SK-N-SH (cell line): ENCODE results near the gene MIS18A. TPM values are rescaled to one million over a fixed set of nuclear protein-coding genes. Genes with fewer than 3 reads are reported as not detected.

Source experiments
- CTCF ChIA-PET: fragments of 300-600, 350-600 bp; formaldehyde crosslinking; extraction: SDS; loops from one replicate; lab custom pipeline; 2021; lab: Yijun Ruan, JAX
- POLR2A ChIA-PET: fragments of 350-600 bp; sonication (Branson Sonifier 250); formaldehyde crosslinking; extraction: SDS; loops from one replicate; lab custom pipeline; 2020; ENCODE audit warnings: antibody characterized with exemption, inconsistent platforms; lab: Yijun Ruan, JAX
- DNase-seq: peaks from one replicate; pipeline ENCODE4 v3.0.0; 2012
- H2AFZ ChIP-seq: fragments of 200-600 bp; sonication (generic); 2 replicates; pipeline ENCODE4 v1.8.1; 2016; ENCODE audit warnings: antibody characterized with exemption, mild to moderate bottlenecking, low read depth
- H3F3A ChIP-seq: fragments of 200-600 bp; sonication (generic); replicated peaks from 2 replicates; pipeline ENCODE3; 2016; ENCODE audit warnings: antibody characterized with exemption, mild to moderate bottlenecking; ENCODE audit not compliant: insufficient read depth
- H3K27ac ChIP-seq, 2 experiments: fragments of 200-500 bp in 1 of 2; fragments of 200-600 bp in 1 of 2; sonication (Bioruptor generic) in 1 of 2; sonication (generic), shearing (Covaris generic) in 1 of 2; 2 replicates each; pipeline versions ENCODE4 v1.5.1 to v1.6.1; 2014 to 2016; ENCODE audit warnings: low read depth in 2 of 2, inconsistent platforms in 1 of 2, low read length in 1 of 2, mild to moderate bottlenecking in 1 of 2, mixed read lengths in 1 of 2
- H3K27me3 ChIP-seq: fragments of 200-600 bp; sonication (generic), shearing (Covaris generic); 2 replicates; pipeline ENCODE4 v1.6.1; 2016; ENCODE audit warnings: mixed run types; ENCODE audit not compliant: insufficient read depth
- H3K36me3 ChIP-seq, 2 experiments: fragments of 200-500 bp in 1 of 2; fragments of 200-600 bp in 1 of 2; sonication (Bioruptor generic) in 1 of 2; sonication (generic) in 1 of 2; replicated peaks in 1 of 2; 2 replicates each; pipeline versions ENCODE3 to v1.5.1; 2014 to 2016; ENCODE audit warnings: low read length in 1 of 2, mild to moderate bottlenecking in 1 of 2; ENCODE audit not compliant: insufficient read depth in 2 of 2, control insufficient read depth in 1 of 2
- H3K4me1 ChIP-seq, 2 experiments: fragments of 200-500 bp in 1 of 2; fragments of 200-600 bp in 1 of 2; sonication (Bioruptor generic) in 1 of 2; sonication (generic), shearing (Covaris generic) in 1 of 2; 2 replicates each; pipeline versions ENCODE4 v1.5.1 to v1.6.1; 2014 to 2016; ENCODE audit warnings: low read depth in 1 of 2, low read length in 1 of 2, mixed run types in 1 of 2; ENCODE audit not compliant: insufficient read depth in 2 of 2, control insufficient read depth in 1 of 2
- H3K4me2 ChIP-seq: fragments of 200-600 bp; sonication (generic), shearing (Covaris generic); 2 replicates; pipeline ENCODE4 v1.6.1; 2017; ENCODE audit warnings: mixed run types
- H3K4me3 ChIP-seq, 2 experiments: fragments of 200-500 bp in 1 of 2; fragments of 200-600 bp in 1 of 2; sonication (Bioruptor generic) in 1 of 2; sonication (generic), shearing (Covaris generic) in 1 of 2; 2 replicates each; pipeline versions ENCODE4 v1.5.1 to v1.8.1; 2014 to 2016; ENCODE audit warnings: low read depth in 2 of 2, inconsistent platforms in 1 of 2, low read length in 1 of 2, mild to moderate bottlenecking in 1 of 2, mixed read lengths in 1 of 2, moderate library complexity in 1 of 2
- H3K79me2 ChIP-seq: fragments of 200-600 bp; sonication (generic); 2 replicates; pipeline ENCODE4 v1.8.1; 2017; ENCODE audit warnings: mild to moderate bottlenecking; ENCODE audit not compliant: insufficient read depth
- H3K9ac ChIP-seq: fragments of 200-600 bp; sonication (generic); 2 replicates; pipeline ENCODE4 v1.6.1; 2017; ENCODE audit warnings: mixed run types
- H3K9me2 ChIP-seq: fragments of 200-600 bp; sonication (generic); 2 replicates; pipeline ENCODE4 v1.6.1; 2017; ENCODE audit warnings: mixed run types
- H3K9me3 ChIP-seq: fragments of 200-600 bp; sonication (generic); 2 replicates; pipeline ENCODE4 v1.6.1; 2017; ENCODE audit warnings: mixed run types, mild to moderate bottlenecking, moderate library complexity
- H4K20me1 ChIP-seq: fragments of 200-600 bp; sonication (generic); 2 replicates; pipeline ENCODE4 v1.6.1; 2017; ENCODE audit warnings: mild to moderate bottlenecking, mixed run types; ENCODE audit not compliant: insufficient read depth
- CTCF ChIP-seq: fragments of 200-600 bp; sonication (generic); IDR thresholded peaks from 2 replicates; pipeline ENCODE4 v1.6.1; 2017; ENCODE audit warnings: antibody characterized with exemption, mild to moderate bottlenecking, moderate library complexity
- ELF1 ChIP-seq: IDR thresholded peaks from 2 replicates; pipeline ENCODE4 v1.4.0; 2012
- EZH2phosphoT487 ChIP-seq: fragments of 200-600 bp; sonication (generic); IDR thresholded peaks from 2 replicates; pipeline ENCODE4 v1.6.1; 2017; ENCODE audit warnings: low read depth, mixed run types, mild to moderate bottlenecking, antibody characterized with exemption, moderate library complexity, borderline replicate concordance
- FOSL2 ChIP-seq: IDR thresholded peaks from 2 replicates; pipeline ENCODE4 v1.4.0; 2012; ENCODE audit warnings: low read depth, mild to moderate bottlenecking, moderate library complexity, borderline replicate concordance
- FOXJ3 ChIP-seq: sonication (generic); formaldehyde crosslinking; IDR thresholded peaks from 2 replicates; pipeline ENCODE4 v1.5.1; 2020; ENCODE audit warnings: mild to moderate bottlenecking, missing genetic modification reagents
- FOXM1 ChIP-seq: IDR thresholded peaks from 2 replicates; pipeline ENCODE4 v1.4.0; 2012; ENCODE audit warnings: low read depth, mild to moderate bottlenecking
- JUND ChIP-seq: IDR thresholded peaks from 2 replicates; pipeline ENCODE4 v1.4.0; 2012
- MAX ChIP-seq: IDR thresholded peaks from 2 replicates; pipeline ENCODE4 v1.4.0; 2012; ENCODE audit warnings: low read depth
- MEF2A ChIP-seq: IDR thresholded peaks from 2 replicates; pipeline ENCODE4 v1.4.0; 2012; ENCODE audit warnings: low read depth, borderline replicate concordance
- NFIC ChIP-seq: IDR thresholded peaks from 2 replicates; pipeline ENCODE4 v1.4.0; 2012; ENCODE audit warnings: borderline replicate concordance
- RAD21 ChIP-seq: IDR thresholded peaks from 2 replicates; pipeline ENCODE4 v1.6.1; 2012; ENCODE audit warnings: mild to moderate bottlenecking, low read length
- RFX5 ChIP-seq: IDR thresholded peaks from 2 replicates; pipeline ENCODE4 v1.6.1; 2012; ENCODE audit warnings: mild to moderate bottlenecking, improper control_type of control experiment, low read length
- RXRA ChIP-seq: IDR thresholded peaks from 2 replicates; pipeline ENCODE4 v1.4.0; 2012; ENCODE audit warnings: low read depth, mild to moderate bottlenecking, borderline replicate concordance
- SMC3 ChIP-seq: IDR thresholded peaks from 2 replicates; pipeline ENCODE4 v1.6.1; 2012; ENCODE audit warnings: low read depth, low read length, improper control_type of control experiment
- TEAD4 ChIP-seq: IDR thresholded peaks from 2 replicates; pipeline ENCODE4 v1.4.0; 2012; ENCODE audit warnings: mild to moderate bottlenecking, borderline replicate concordance; ENCODE audit not compliant: insufficient read depth
- YY1 ChIP-seq: IDR thresholded peaks from 2 replicates; pipeline ENCODE4 v1.4.0; 2012; ENCODE audit warnings: low read depth, mild to moderate bottlenecking
- whole genome bisulfite sequencing: methylation state at CpG from one replicate; pipeline ENCODE4 v1.1.6; 2017; ENCODE audit warnings: low lambda C conversion rate; 5-methylcytosine and 5-hydroxymethylcytosine counted together
- polyA plus RNA-seq, 3 experiments: library from polyadenylated mRNA; depleted of rRNA; stranded (reverse); fragments of >200 nt; gene quantifications; 2 replicates each; pipeline ENCODE4 v1.2.3, GENCODE V29; 2012
- TF ChIP-seq, protein P1 (sequence below): IDR thresholded peaks from 2 replicates; pipeline ENCODE4 v1.4.0; 2012; ENCODE audit warnings: low read depth, borderline replicate concordance
- TF ChIP-seq, protein P2 (sequence below): IDR thresholded peaks from 2 replicates; pipeline ENCODE4 v1.4.0; 2012; ENCODE audit warnings: low read depth, borderline replicate concordance
- TF ChIP-seq, protein P3 (sequence below): fragments of 150-350 bp; IDR thresholded peaks from 2 replicates; pipeline ENCODE4 v1.6.1; 2016; ENCODE audit warnings: mild to moderate bottlenecking, low read depth, low read length

The MIS18A gene
- polyA plus RNA-seq, 1 of the 3 experiments (the other 2 are of a cell fraction): 14.2 TPM

DNA sequence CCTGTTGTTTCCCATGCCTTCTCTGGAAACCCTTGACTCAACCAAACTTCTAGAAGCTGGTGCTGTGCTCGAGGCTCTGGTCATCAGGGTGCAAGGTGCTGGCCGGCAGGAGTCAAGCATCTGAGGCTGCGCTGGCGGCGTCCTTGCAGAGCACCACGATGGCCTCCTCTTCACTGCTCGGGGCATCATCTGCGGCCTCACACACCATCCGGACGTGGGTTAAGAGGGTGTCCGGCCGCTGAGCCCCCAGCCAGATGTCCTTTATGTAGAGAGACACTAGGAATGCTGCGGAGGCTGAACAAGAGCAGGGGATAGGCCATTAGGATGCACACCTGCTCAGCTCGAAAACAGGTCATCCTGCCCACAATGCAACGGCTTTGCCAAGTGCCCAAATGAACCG lies 36.0 kb upstream of the MIS18A start:
- Histone ChIP-seq H2AFZ (no peak overlapping the region), H3K36me3 (peaks cover 42 to 75% of the 10 kb centered on the region in 2 experiments), H3K9ac (no peak overlapping the region), H3K4me2 (no peak overlapping the region), H3F3A (no peaks in the 10 kb centered on the region), H3K27ac (no peak overlapping the region), H4K20me1 (0 out of 2 replicates have a peak, but pooled peaks cover 3% of the 10 kb centered on the region), H3K4me3 (no peak overlapping the region), H3K79me2 (peaks cover 25% of the 10 kb centered on the region; the same call in 1 of the 2 replicates), H3K9me3 (no peaks in the 10 kb centered on the region)
- TF ChIP-seq, protein P1, sequence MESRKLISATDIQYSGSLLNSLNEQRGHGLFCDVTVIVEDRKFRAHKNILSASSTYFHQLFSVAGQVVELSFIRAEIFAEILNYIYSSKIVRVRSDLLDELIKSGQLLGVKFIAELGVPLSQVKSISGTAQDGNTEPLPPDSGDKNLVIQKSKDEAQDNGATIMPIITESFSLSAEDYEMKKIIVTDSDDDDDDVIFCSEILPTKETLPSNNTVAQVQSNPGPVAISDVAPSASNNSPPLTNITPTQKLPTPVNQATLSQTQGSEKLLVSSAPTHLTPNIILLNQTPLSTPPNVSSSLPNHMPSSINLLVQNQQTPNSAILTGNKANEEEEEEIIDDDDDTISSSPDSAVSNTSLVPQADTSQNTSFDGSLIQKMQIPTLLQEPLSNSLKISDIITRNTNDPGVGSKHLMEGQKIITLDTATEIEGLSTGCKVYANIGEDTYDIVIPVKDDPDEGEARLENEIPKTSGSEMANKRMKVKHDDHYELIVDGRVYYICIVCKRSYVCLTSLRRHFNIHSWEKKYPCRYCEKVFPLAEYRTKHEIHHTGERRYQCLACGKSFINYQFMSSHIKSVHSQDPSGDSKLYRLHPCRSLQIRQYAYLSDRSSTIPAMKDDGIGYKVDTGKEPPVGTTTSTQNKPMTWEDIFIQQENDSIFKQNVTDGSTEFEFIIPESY: no peak
- TF ChIP-seq ELF1: no peak
- no peak for TF ChIP-seq CTCF
- no peak for TF ChIP-seq RAD21
- no peak for TF ChIP-seq SMC3
- no peak for TF ChIP-seq MAX
- TF ChIP-seq TEAD4: no peak
- no peak for TF ChIP-seq EZH2phosphoT487
- TF ChIP-seq, protein P2, sequence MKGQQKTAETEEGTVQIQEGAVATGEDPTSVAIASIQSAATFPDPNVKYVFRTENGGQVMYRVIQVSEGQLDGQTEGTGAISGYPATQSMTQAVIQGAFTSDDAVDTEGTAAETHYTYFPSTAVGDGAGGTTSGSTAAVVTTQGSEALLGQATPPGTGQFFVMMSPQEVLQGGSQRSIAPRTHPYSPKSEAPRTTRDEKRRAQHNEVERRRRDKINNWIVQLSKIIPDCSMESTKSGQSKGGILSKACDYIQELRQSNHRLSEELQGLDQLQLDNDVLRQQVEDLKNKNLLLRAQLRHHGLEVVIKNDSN: no peak
- TF ChIP-seq NFIC: no peak
- TF ChIP-seq RXRA: no peak
- TF ChIP-seq FOXM1: no peak
- TF ChIP-seq, protein P3, sequence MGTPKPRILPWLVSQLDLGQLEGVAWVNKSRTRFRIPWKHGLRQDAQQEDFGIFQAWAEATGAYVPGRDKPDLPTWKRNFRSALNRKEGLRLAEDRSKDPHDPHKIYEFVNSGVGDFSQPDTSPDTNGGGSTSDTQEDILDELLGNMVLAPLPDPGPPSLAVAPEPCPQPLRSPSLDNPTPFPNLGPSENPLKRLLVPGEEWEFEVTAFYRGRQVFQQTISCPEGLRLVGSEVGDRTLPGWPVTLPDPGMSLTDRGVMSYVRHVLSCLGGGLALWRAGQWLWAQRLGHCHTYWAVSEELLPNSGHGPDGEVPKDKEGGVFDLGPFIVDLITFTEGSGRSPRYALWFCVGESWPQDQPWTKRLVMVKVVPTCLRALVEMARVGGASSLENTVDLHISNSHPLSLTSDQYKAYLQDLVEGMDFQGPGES: no peak
- TF ChIP-seq FOSL2: no peak
- TF ChIP-seq FOXJ3: no peak
- TF ChIP-seq MEF2A: no peak
- TF ChIP-seq RFX5: no peak
- TF ChIP-seq JUND: no peak
- TF ChIP-seq YY1: no peak
- TF ChIP-seq, all 33 proteins: peak for 0
- Histone ChIP-seq H3K27me3 (no peaks in the 10 kb centered on the region), H3K9me2 (no peaks in the 10 kb centered on the region), H3K4me1 (no peaks in the 10 kb centered on the region)
- CTCF ChIA-PET: no interaction called here
- POLR2A ChIA-PET: no interaction called here
- WGBS: 100% methylated on average over 2 of the region's 16 CpGs
- DNase-seq: no peak
